Hypothalamus (tissue), 51 donors: ENCODE measurements around the gene EXOC4.

ENCODE experiments used
- DNase-seq, 51 donors: peaks; one replicate each; lab custom pipeline; 2025; lab: John Stamatoyannopoulos, UW

The EXOC4 gene

DNA sequence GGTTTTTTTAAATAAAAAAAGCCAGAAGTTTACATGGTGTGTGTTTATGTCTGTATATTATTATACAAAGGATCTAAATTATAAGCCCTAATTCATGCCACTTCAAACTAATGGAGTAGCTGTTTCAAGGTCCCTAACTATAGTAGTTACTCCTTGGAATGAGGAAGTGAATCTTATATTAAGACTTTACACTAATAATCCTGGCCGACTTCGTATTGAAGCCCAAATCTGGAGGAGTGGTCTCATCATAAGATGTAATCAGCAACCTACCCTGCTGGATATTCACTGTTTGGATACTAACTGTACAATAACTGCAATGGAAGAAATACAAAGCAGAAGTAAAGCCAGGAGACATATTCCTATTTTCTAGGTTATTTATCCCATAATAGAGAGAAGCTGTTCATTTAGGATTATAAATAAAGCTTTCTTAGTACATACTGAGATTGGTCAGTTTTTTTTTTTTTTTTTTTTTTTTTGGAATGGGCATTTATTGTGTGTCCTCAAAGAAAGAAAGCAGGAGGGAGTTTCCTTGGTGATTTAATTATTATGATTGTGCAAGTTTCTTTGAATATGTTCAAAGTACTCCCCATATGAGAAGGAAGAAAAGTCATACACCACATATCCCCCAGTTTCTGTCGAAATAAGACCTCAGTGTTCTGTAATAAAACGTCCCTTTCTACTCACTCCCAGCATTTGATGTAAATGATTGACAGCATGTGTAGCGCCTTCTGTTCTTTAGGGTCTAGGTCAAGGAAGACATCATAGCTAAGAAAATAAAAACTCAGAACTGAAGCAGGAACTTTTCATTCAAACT is 397.8 kb downstream of the EXOC4 start:
- no peak for DNase-seq

DNA sequence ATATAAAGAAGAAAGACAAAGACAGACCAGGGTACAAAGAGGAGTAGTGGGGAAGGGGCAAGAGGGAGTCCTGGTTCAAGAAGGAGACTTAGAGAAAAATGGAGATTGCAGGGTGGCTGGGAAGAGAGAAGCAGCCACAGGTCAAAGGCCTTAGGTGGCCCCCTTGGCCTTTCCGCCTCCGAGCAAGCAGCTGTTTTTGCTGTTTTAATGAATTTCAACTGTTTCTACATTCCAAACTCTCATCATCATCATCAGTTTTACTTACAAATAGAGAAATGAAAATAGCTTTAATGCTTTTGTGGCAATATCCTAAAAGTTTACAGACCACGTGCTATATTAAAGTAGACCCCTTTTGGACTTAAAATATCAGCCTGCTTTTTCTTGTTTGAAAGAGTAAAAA is 399.7 kb downstream of the EXOC4 start:
- DNase-seq = no peak

DNA sequence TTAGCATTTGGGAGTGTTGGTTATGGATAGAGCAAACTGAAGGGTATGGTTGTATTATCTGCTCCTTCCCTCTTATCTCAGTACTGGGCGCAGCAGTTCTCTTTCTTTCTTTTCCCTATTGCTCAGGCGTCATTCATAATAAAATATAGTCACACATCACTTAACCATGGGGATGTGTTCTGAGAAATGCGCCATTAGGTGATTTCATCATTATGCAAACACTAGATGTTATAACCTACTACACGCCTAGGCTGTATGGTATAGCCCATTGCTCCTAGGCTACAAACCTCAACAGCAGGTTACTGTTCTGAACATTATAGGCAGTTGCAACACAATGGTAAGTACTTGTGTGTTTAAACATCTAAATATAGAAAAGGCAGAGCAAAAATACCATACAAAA is 401.7 kb downstream of the EXOC4 start:
- no peak for DNase-seq

DNA sequence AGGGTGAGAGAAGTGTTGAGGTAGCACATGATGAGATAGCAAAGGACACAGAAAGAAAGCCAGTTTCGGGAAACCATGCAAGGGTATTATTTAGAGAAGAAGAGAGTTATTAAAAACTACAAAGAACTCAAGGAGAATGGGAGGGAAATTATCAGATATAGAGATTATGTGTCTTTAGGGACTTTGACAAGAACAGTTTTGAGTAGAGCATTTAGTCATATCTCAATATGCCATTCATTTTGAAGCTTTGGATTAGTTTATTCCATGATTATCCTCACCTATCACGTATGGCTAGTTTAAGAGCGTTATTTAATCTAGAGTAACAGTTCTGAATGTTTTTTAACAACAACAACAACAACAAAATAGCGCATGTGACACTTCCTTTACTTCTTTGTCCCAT is 409.4 kb downstream of the EXOC4 start:
- DNase-seq = no peak

DNA sequence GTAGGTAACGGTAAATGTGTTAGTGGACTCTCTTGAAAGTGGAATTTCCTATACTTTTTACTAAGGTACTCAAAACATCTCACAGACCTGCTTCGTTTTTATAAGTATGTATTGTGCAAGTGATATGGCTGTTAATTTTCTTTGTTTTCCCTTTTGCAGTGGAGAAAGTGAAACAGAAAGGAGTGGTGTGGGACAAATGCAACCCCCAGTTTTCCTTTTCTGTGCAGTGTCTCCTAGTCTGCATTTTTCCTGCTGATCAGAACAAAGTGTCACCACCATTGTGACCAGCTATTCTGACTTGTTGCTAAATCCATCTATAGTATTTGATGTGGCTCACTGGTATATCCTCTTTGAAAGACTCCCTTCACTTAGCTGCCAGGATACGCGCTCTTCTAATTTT is 410.0 kb downstream of the EXOC4 start:
- no peak for DNase-seq

DNA sequence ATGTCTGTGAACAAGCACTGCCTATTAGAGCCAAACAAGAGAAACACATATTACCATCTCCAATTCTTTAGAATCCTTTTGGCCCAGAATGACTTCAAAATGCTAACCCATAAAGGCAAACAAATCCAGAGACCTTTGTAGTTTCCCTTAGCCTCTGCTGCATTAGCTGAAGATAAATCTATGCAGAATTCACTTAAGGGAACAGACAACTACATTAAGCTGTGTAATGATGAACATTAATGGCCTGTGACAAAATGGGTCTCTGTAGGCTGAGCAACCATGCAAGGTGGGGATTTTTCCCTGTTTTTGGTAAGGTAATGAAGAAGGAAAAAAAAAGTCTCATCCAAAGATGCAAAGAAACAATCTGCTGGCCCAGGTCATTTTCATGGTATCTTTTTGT is 411.6 kb downstream of the EXOC4 start:
- DNase-seq = no peak

DNA sequence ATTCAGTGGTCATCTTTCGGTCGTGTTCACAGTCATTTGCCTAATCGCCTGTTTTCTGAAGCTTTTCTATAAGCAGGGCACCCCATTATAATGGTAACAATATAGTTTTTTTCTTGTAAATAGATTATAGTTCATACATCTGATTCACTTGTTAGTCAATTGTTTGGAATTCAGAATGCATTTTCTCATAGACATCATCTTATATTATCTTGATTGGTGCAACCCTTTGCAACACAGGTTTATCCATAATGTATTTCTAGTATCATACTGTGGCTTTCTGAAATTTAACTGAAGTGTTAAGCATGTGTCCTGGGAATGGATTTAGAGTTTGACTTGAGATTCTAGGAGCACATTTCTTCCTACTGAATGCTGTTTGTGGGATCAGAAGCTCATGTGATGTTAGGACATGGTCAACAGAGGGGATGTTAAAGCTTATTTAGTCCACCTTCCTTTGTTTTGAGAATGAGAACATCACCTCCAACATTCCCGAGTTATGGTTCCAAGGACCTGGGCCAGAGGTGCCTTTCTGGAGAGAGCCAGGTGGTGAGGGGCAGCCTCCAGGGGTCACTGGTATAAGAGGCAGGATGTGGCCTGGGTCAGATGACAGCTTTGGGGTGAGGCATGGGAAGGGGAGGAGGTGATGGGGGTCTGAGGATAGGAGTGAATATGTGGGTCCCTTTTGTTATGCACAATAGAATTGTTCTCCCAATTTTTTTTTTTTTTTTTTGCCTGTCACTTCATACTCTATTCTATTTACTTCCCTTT is 415.6 kb downstream of the EXOC4 start:
- no peak for DNase-seq

DNA sequence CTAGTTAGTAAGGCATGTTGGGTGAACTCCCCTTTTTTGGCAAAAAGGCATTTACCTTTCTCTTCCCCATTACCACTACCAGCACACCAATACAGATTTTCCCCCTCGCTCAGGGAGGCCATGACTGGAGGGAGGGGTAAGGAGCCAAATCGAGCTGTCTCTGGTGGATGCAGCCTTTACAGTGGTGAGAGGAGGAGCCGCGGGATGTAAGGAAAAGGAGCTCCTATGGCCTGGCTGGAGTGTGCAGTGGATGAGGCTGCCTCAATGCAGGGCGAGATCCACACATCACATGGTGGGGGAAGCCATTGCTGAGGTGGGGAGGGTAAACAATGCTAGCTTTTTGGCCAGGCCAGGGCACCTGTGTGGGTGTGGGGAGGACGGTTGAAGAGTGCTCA is 416.2 kb downstream of the EXOC4 start:
- DNase-seq = no peak

DNA sequence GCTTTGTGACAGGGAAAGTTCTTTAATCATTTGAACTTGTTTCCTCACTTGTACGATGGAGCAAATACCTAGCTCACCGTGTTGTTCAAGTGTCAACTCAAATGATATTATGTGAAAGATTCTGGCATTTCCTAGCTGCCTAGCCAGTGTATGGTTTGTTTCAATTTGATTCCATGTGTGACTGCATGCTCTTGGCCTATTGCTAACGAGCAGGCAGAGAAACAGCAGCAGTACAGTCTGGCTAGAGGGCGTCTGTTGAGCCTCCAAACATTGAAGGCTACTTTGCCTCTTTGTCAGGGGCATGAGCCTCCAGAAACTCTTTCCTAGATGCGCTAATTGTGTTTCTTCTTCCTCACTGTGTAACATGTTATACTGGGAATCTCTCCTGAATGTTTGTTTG is 417.4 kb downstream of the EXOC4 start:
- no peak for DNase-seq

DNA sequence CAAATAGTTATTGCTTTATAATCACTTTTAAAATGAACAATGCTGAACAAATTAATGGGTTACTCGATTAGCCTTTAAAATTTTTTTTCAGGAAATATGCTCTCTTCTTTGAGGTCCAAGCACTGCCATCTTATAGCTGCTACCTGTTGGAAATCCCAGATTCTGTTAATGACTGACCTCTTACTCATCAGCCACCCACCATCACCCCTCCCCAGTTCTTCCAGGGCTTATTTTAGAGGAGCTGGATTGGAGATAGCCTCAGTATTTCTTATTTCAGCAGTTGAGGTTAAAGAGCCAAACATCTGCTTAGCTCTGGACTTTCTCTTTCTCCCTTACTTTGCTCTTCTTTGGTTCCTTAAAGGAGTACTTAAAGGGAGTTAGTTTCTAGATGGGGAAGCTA is 420.0 kb downstream of the EXOC4 start:
- no peak for DNase-seq

DNA sequence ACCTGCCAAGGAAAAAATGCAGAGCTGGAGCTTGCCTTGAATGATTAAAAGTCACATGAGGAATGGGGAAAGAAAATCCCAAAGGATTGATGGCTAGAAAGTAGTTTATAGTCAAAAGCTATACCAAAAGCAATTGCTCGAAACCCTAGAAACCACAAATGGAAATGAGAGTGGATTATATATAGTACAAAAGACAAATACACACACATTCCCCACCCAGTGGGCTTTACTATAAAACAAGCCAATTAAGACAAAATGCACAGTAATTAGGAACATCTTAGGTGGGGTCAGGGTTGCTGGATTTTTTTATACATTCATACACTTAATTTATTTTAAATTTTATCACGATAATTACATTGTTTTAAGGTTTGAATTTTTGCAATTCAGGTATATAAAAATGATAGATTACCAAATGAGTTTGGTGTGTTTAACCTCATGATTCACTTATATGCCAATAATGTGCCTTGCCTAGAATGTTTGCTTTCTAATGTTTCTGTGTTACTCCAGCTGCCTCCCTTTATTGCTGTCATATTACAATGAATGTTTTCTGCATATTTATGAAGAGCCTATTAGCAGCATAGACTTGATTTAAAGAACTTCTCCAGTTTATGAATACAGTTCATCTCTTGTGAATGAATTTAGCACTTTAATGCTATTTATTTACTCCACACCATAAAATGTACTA is 421.3 kb downstream of the EXOC4 start:
- no peak for DNase-seq

DNA sequence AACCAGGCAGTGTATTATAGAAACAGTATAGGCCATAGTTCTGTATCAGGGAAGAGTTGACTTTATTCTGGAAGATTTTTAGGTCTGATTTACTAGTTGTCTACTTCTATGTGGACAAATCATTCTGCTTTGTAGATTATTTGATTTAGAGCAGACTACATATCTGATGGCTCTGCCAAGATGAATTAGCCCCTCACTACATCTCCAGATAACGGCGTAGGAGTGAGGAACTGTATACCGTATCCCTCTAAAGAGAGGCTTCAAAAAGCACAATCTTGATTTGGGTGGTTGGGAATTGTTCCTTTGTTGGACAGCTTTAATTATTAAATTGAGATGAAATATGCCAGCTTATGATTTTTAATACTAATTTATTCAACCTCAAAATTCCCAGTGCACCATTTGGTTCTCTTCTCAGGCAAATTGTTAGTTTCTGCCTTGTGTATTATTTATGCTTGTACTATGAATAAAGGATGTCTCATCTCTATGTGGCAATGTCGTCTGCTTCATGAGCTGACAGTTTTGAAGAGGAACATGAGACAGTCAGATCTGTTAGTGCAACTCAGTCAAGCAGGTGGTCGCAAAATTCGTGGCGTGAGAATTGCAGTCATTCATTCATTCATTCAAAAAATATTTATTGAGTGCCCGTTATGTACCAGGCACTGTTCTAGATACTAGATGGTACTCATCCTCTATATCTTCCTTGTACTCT is 422.8 kb downstream of the EXOC4 start:
- no peak for DNase-seq

DNA sequence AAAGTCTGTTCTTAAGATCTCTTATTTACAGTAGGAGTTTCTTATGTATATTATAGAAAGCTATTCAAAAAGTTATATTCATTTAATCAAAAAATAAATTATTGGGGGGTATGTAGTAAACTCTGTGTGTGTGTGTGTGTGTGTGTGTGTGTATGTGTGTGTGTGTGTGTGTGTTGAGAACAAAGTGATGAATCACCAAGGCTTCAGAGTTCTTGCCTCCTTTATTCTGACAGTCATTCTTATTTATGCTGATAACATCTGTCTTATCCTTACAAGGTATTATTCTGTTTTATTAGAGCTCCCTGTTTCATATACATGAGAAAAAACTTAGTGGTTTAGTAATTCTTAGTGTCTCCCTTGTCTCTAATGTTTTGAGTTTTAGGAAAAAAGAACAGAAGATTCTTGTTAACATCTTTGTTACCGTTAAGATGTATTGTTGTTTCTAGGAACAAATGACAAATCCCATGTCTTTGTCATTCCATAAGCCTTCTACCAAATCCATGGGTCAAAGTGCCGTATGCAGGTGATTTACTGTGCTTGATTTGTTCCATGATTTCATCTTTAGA is 424.0 kb downstream of the EXOC4 start:
- DNase-seq = no peak

DNA sequence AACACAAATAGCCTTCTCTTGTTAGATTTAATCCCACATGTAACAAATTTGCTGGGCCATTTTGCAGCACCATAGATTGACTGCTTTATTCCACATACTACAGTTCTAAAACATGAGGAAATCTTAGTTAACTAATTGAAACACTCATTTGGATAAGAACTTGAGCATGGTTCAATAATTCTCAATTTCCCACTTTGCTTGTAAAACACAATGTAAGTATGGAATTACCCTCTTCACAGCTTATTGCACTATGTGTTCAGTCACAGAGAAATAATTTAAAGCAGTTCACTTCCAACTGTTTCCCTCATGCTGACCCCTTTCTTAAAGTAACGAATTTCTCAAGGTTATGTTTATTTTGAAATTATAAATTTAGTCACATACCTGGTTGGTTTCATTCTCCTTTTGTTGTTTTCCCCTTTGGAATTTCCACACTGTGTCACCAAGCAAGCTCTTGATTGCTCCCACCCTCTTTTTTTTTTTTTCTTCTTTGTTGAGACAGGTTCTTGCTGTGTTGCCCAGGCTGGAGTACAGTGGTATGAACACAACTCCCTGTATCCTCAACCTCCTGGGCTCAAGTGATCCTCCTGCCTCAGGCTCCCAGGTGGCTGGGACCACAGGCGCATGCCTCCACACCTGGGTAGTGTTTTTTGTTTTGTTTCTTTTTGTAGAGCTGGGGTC is 425.4 kb downstream of the EXOC4 start:
- DNase-seq = no peak

DNA sequence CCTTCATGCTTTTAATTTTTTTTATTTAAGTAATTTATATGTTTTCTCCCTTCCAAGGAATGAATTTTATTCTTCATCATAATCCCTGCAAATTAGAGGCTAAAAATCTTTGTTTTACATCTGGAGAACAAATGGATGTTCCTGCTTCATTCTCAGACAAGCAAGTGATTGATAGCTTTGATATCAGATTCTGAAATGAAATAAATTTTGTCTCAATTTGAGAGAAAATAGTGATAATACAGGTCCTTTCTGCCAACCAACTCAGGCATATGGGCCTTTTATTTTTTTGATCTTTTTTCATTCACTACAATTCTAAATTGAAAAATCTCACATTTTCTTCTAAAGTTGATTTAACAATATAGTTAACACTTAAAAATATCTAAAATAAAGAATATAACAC is 427.1 kb downstream of the EXOC4 start:
- no peak for DNase-seq

DNA sequence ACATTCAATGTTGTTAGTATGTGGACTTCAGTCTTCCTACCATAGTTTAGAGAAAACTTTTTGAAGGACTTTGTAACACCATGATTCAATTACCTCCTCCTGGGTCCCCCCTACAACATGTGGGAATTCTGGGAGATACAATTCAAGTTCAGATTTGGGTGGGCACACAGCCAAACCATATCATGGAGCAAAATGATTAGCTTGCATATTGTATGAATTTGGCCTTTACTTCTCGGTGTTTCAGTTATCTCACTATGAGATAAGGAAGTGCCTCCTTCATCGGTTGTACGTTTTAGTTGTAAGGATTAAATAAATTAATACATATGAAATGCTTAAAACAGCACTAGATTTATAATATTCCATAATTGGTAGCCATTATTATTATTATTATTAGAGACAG is 428.7 kb downstream of the EXOC4 start:
- DNase-seq = no peak

DNA sequence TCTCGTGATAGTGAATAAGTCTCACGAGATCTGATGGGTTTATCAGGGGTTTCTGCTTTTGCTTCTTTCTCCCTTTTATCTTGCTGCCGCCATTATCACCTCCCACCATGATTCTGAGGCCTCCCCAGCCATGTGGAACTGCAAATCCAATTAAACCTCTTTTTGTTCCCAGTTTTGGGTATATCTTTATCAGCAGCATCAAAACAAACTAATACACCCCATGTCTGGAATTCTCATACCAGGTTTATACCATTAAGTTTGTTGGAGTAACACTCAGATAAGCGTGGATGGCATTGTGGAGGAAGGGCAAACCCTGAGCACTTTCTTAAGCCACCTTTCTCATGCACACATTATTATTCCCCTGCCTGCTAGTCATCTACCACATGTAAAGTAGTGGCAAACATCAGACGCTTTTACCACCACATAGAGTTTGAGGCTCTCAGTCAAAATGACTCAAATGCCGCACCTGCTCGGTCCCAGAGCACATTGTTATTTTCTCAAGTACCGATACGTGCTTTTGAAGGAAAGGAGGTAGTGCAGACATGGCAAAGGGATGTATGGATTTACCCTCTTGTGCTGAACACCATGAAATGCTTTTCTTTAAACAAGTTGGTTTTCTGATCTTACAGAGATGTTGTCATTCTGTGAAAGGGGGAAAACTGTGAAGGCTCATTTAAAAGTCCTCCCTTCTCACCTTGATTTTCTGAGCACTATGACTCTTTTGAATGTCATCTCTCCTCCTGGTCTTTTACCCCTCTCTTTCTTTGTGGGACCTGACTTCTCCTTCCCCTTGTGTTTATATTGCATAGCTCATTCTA is 429.7 kb downstream of the EXOC4 start:
- no peak for DNase-seq

DNA sequence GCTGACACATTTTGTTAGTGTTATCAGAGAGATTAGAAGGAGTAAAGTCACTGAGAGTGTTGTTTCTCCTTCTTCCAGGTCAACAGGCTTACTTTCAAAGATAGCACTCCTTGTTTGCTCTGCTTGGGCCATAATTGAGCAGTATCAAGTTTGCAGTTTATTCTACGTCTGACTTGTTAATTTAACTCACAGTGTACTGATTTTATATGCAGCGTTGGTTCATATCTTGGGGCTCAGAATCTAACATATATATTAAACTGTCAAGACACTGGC is 430.2 kb downstream of the EXOC4 start:
- no peak for DNase-seq

DNA sequence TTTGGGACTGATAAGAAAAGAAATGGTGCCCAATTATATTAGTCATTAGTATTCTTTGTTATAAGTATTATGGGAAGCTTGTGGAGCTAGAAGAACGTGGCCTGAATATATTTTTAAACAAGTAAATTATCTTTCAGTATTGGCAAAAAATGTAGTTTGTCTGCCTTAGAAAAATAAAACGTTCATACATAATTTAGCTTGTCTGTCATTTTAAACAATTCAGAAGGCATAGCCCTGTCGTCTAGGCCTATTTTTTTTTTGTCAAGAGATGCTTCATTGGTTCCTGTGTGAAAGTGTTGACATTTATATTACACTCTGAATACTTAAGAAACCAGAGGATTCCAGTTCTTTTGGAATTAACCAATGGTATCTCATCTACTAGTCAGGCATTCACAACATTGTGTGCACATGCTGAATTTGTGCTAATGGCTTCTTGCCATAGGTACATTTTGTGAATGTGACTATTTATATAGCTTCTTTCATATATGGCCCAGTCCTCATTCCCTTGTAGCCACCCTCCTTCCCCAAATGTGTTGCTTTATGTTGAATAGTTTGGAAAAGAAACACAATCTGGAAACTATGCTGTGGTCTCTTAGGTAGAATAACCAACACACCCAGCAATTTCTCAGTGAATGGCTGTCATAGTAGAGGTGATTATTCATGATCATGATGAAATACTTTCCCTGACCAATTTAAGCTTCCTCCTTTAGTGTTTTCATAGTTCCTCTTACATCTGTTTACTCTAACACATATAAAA is 435.8 kb downstream of the EXOC4 start:
- no peak for DNase-seq
